NT2/D1 (cell line): ENCODE measurements around the gene PHACTR4.

Experiments used
- SUZ12 ChIP-seq: IDR thresholded peaks from 2 replicates; pipeline ENCODE4 v1.6.1; 2011; ENCODE audit not compliant: insufficient read length, insufficient read depth; ENCODE audit errors: extremely low read depth
- ZNF274 ChIP-seq: IDR thresholded peaks from 2 replicates; pipeline ENCODE4 v1.6.1; 2011; ENCODE audit warnings: mild to moderate bottlenecking, low read depth, low read length

DNA sequence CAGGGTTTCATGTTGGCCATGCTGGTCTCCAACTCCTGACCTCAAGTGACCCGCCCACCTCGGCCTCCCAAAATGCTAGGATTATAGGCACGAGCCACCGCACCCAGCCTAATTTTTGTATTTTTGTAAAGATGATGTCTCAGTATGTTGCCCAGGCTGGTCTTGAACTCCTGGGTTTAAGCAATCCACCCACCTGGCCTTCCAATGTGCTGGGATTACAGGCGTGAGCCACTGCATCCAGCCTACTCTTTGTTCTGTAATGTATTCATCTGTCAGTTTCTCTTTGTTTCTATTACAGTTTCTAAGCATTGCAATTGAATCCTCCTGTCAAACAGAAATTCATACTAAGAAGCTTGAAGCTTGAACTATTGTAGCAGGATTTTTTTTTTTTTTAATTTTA is 81.5 kb downstream of the PHACTR4 start:
- TF ChIP-seq ZNF274 (no peak), SUZ12 (no peak)
